HG03103 (cell line): ENCODE results near the gene QRICH1.
A peak's percentile ranks its signal among the peaks of the same experiment; 100 is the strongest.

ENCODE experiments used
- ATAC-seq: cut with Tn5 transposase; IDR thresholded peaks from one replicate; pipeline ENCODE4 v1.9.1; 2021; ENCODE audit warnings: low read depth; ENCODE audit not compliant: unreplicated experiment

The QRICH1 gene, protein sequence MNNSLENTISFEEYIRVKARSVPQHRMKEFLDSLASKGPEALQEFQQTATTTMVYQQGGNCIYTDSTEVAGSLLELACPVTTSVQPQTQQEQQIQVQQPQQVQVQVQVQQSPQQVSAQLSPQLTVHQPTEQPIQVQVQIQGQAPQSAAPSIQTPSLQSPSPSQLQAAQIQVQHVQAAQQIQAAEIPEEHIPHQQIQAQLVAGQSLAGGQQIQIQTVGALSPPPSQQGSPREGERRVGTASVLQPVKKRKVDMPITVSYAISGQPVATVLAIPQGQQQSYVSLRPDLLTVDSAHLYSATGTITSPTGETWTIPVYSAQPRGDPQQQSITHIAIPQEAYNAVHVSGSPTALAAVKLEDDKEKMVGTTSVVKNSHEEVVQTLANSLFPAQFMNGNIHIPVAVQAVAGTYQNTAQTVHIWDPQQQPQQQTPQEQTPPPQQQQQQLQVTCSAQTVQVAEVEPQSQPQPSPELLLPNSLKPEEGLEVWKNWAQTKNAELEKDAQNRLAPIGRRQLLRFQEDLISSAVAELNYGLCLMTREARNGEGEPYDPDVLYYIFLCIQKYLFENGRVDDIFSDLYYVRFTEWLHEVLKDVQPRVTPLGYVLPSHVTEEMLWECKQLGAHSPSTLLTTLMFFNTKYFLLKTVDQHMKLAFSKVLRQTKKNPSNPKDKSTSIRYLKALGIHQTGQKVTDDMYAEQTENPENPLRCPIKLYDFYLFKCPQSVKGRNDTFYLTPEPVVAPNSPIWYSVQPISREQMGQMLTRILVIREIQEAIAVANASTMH

DNA sequence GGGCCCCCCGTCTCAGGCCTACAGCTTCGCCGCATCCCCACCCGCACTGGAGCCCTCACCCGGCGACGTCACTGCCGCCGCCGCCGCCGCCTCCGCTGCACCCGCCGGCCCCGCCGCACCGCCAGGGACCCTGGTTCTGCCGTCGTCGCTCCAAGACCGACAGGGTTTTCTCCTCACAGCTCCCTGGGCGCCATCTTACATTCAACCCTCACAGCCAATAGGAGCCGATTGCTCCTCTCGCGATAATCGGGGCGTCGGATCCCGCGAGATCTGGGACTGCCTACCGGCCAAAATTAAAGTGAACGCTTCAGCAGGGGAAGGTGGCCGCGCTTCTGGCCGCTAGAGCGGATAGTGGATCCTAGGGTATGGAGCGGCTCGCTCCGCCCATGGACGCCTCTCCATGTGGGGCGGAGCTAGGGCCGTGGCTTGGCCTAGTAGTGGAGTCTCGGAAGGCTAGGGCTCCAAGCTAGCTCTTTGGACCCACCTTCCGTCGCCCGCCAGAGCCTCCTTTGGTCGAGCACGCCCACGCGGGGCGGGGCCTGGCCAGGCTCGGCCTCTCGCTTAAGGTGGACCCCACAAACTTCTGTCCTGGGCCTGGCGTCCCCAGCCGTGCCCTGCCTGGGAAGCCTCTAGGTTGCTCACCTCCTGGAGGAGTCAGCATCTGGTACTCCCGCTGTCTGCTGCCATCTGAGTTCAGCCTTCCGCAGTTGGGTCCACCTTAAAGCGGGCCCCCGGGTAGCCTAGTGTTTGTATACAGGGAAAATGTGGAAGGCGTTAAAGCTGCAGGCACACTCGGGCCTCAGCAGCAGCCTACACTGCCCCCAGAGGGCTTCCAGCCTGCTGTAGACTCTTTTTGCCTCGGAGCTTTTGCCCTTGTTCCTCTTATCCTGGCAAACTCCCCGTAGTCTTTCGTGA is at the start of gene QRICH1:
Gene QRICH1, minus strand, starts transcription at position 219 of the 915 bp plus-strand sequence. CDS start 17,054 bp downstream, outside the sequence.
- peak; percentile 59 for ATAC-seq

DNA sequence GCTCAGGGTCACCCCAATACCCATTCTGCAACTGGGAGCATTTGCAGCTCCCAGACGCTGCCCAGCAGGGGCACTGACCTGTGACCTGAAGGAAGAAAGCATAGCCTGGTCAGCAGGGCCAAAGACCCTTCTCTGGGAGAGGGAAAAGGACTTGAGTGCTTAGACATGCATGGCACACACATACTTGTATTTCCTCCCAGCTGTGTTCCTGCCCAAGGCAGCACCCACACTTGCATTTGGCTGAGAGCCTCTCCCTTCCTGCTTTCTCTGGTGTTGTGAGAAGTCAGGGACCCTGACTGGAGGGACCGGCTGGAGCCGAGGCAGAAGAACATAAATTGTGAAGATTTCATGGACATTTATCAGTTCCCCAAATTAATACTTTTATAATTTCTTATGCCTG is 46.2 kb upstream of the QRICH1 start:
- no peak for ATAC-seq

DNA sequence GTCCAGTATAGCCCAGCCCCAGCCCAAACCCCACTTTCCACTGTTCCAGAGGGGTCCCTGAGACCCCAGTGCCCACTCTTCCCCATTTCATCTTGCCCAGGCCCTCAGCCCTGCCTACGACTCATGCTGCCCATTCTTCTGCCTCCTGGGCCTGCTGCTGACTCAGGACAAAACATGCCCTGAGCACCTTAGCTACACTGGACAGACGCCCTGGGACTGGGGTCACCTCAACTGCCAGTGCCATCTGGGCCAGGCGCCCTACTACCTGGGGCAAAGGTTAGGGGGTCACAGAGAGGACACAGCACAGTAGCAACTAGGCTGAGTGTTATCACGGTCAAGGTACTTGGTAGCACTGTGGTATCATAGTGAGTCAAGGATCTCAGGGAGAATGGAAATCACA is 41.6 kb upstream of the QRICH1 start:
- no peak for ATAC-seq

DNA sequence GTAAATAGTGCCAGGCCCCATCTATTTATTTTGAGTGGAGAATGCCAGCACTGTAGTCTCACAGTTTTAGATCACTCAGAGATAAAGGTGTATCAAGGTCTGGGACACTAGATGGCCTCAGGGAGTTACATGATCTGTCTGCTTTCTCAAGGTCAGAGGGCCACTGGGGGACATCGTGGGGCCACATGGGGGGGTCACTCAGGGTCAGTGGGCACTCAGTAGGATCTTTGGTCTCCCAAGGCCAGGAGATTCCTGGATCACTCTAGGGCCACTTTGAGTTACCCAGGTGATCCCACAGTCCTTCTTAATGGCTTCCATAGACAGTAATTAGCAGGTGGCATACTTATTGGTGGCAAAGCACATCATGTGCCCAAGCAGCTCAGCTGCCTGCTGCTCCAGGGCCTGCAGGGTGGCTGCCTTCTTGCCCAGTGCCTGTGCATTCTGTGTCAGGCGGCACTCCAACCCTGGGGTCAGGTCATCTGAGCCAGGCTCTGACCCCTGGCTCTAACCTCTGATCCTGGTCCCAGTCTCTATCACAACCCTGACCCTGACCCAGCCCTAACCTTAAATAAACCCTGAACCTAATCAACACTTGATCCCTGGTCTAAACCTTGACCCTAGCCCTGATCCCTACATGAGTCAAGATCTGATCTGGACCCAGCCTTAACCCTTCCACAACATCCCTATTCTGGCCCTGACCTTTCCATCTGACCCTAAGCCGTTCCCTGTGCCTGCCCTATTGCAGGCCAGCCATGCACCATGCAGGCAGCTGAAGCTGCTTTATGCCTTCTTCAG is 40.8 kb upstream of the QRICH1 start:
- no peak for ATAC-seq

DNA sequence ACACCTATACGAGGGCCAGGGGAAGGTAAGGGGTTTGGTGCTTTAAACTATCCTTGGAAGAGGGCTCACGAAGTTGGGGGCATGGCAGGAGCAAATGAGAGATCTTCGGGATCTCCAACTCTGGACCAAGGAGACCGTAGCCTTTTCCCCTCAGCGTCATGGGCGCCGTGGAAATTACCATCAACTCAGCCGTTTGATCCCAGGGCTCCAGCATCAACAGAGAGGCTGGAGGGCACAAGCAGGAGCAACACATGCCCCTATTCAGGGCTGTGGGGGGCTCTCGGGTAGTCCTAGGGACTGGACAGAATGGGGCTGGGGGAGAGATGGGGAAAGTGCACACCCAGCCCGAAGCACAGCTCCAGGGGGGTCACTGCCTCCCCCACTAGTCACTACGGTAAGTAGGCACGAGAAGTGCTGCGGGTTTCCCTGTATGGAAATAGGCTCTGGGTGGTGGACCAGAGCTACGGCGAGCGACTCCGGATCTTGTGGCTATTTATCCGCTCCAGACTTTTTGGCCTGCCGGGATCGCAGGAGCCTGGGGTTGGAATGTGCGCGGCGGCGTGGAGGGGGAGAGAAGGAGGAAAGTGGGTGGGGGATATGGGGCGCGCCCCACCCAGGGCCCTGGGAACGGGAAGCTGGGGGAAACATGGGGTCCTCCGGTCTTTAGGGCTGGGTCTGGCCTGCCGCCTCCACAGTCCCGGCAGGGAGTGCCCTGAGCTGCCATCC is 39.5 kb upstream of the QRICH1 start:
- no peak for ATAC-seq

DNA sequence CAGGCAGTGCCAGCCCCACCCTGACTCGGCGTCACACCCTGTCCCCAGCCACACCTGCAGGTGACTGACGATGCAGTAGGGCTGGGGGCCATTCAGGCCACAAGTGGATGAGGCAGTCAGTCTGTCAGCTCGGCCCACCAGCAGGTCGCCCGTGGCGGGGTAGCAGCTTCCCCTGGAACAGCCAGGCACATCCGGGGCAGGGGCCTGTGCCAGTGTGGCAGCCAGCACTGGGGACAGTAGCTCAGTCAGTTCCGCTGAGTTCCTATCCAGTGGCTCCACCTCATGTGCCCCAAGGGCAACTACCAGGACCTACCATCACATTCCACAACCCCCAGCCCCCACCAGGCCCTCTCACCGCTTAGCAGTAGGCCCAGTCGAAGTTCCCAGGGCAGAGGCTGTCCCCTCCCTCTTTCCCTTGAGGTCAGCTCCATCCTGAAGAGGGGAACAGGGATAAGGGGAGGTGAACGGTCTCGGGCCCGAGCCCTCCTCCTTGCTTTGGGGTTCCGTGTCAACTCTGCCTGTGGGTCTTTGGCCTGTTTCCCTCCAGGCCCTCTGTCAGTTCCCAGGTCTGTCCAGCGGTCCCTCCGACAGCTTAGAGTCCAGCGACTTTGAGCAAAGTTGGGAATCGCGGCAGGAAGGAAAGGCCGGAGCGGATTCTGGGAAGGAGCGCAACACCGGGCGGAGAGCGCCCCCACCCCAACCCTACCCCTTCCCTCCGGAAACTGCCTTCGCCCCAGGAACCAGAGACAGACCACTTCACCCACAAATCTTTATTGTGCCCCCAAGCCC is 38.8 kb upstream of the QRICH1 start, which contains the start of gene LAMB2:
Gene LAMB2, minus strand, starts transcription at position 614 of the 789 bp plus-strand sequence. Its CDS starts 183 bp downstream, at position 431.
- ATAC-seq, result no peak

DNA sequence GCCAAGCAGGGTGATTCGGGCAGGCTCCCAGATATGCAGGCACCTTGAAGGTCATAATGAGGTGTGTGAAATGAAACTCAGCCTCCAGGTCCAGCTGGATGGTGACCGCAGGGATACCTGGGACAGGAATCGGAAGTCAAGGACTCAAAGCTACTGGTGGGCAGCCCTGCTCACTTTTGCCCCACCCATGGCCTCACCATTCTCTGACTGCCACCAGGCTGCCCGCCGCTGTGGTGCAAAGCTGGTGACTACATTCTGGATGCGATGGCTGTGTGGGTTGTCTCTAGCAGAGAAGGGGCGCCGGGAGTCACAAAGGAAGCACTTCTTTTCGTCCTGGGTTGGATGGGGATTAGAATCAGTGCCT is 38.2 kb upstream of the QRICH1 start:
- ATAC-seq, result no peak

DNA sequence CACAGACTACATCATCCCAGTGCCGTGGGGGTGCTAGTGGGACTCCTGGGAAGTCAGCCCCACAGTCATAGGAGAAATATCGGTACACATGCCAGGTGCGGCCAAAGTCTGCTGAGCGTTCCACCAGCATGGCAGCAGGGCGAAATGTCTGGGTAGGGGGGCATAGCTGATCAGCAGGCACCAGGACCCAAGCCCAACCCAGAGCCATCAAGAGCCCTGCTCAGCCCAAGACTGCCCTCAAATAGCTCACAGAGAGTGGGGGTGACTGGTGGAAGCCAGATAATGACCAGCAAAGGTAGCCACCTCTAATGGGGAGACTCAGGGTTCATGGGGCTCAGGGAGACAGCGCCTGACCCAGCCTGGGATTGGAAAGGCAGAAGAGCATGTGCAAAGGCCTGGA is 37.7 kb upstream of the QRICH1 start:
- no peak for ATAC-seq

DNA sequence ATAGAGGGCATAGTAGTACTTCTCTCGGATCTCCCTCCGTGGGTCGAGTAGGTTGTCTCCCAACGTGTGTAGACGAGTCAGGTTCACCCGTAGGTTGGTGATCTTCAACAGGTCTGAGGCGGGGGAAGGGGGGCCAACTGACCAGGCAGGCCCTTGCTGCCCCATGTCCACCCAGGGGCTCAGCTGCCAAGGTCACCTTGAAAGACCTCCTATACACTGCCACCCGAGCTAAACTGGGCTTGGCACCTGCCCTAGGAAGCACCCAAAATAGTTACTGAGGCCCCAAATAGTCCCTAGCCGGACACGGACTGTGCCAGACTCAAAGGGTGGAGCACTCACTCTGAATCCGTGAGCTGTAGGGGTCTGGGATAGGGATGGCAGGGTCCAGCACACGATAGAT is 37.2 kb upstream of the QRICH1 start:
- ATAC-seq, result no peak

DNA sequence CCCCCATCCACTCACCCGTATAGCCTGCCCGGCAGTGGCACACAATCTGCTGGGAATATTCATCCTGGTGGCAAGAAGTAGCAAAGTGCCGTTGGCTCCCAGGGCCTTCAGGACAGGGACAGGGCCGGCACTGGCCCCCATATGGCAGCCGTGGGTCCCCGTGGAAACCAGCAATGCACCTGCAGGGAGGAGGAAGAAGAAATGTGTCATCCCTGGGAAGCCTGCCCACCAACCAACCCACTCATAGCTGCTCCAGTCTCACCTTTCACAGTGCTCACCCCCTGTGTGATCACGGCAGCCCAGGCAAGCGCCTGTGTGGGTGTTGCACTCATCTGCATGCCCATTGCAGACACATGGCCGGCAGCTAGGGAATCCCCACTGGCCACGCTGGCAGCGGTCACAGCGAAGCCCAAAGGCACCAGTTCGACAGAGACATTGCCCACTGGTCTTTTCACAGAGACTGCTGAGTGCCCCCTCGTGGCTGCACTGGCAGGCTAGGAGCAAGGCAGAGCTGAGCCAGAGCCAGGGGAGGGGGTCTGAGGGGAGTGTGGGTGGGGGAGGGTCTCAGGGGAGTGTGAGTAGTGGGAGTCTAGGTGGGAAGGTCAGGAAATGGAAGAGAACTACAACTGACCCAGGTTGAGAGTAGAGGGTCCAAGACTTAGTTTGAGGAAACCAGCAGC is 31.3 kb upstream of the QRICH1 start:
- no peak for ATAC-seq

DNA sequence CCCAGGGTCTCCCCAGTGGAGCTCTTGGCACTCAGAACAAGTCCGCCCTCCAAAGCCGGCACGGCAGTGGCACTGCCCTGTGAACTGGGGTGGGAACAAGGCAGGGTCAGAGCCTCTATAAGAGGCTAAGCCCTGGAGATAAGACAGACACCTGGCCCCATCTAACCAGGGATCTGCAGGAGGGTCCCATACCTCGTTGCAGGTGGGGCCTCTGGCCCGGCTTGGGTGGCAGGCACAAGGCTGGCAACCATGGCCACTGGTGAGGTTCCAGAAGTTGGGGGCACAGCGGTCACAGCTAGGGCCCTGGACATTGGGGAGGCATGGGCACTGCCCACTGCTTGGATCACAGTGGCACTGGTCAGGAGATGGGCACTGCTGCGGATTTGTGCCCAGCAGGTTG is 30.3 kb upstream of the QRICH1 start:
- no peak for ATAC-seq

DNA sequence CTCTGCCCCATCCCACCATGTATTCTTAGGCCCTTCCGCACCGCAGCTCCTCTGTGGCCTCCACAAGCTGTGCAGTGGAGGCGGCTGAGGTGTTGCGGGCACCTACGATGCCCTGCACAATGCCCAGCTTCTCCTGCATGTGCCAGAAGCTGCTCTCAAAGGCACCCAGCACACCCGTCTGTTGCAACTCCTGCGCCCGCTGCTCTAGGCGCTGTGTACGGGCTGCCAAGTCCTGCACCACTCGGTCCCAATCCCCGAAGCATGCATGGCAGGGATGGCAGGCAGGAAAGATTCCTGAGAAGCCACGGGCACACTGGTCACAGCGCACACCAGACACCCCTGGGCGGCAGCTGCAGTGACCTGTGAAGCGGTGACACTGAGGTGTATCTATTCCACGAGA is 29.8 kb upstream of the QRICH1 start:
- no peak for ATAC-seq

DNA sequence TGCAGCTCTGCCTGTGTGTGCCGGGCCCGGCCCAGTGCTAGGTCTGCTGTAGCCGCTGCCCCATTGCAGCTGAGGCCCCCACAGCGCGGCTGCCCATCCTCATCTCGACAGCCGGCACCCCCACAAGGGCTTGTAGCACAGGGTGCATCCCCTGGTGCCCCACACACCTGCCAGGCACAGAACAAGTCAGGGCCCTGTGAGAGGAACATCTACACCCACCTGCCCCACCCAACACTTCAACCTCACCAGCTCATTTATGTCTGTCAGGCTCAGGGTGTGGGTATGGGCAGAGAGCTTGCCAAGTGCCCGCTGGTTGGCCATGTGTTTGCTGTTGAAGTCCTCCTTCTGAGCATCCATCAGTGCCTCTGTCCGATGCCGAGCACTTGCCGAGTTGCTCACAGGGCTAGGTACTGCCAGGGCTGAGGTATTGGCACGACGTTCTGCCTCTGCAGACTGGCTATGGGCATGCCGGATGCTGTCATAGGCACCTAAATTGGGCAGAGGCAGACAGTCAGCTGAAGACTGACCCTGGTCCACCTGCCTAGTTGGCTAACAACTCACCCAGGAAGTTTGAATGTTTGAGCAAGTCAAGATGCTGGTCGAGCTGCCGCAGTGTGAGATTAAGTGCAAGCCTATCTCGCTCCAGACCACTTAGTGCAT is 29.1 kb upstream of the QRICH1 start:
- ATAC-seq, result no peak

DNA sequence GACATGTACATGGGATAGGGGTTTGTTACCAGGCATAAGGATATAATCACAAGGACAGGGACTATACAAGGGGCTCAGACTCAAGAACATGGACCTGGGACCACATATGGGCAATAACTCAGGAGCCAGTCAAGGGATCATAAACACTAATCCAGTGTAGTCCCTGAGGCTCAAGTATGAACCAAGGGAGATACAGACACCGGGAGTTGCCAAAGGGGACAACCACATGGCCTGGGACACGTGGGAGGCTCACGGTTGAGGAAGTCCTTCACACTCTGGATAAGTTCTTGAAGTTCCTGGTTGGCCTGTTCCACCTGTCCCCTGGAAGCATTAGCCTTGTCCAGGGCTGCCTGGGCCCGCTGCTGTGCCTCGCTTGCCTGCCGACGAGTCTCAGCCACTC is 28.6 kb upstream of the QRICH1 start:
- ATAC-seq, result no peak

DNA sequence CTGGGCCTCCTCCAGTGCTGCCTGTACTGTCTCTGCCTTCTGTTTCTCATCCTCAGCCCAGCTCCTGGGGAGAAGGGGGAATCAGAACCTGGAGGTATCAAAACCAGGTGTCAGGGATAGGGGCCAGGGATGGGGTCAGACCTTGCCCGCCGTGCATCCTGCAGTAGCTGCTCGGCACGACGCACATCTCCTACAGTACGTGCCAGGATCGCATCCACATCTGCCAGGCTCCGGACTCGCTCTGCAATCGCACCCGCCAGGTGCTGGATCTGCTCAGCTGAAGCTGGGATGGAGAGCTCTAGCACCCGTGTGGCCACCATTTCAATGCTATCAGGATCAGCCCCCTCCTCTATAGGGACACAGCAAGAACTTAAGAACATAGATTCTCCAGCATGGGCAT is 28.2 kb upstream of the QRICH1 start:
- no peak for ATAC-seq

DNA sequence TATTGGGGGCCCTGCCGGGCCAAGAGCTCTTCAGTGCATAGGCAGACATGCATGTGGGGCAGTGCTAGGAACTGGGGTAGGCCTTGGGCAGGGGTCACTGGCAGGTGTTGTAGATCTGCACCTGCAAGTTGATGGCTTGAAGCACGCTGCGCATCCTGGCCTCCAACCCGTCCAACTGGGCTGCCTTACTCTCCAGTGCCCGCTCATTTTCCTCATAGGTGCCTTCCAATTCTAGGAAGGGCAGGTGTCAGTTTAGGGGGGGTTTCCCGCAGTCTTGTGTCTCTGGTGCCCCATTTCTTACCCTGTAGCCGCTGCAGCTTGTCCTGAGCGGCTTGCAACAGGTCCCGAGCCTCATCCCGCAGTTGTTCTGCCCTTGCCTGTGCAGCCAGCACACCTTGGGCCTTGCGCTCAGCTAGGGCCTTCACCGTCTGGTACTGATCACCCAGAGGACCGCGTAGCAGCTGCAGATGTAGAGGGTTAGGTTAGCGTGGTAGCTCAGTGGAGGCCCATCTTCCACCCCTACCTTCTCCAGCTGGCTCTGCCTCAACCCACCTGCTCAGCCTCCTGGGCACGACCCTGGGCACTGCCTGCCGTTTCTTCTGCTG is 27.4 kb upstream of the QRICH1 start:
- ATAC-seq, result no peak
